Adrenal gland (tissue), 12 donors: ENCODE measurements around the gene WFDC11. TPM values are rescaled to one million over a fixed set of nuclear protein-coding genes. Genes with fewer than 3 reads are reported as not detected.
"Not testable (repeated sequence)": the region's sequence is repeated elsewhere in the genome, so short reads cannot be mapped to it uniquely, and the experiment has no call there.

Experiments
- DNase-seq, 7 donors: peaks; one replicate each; pipeline ENCODE4 v3.0.0-alpha.2; 2019 to 2020
- H3K27ac ChIP-seq, 5 donors: fragments of 200-600 bp; sonication (generic) in 4 of 5; 1 replicate in 3 of 5; 2 replicates in 2 of 5; pipeline versions ENCODE4 v1.5.1 to v1.8.0; 2016 to 2020; ENCODE audit warnings: mild to moderate bottlenecking in 1 of 5
- H3K27me3 ChIP-seq: fragments of 200-600 bp; 2 replicates; pipeline ENCODE4 v1.8.0; 2021
- H3K36me3 ChIP-seq, 2 donors: fragments of 200-600 bp; replicated peaks in 1 of 2; 1 replicate in 1 of 2; 2 replicates in 1 of 2; pipeline versions ENCODE4 v1.5.1 to v1.8.0; 2018 to 2022
- H3K4me1 ChIP-seq, 2 donors: fragments of 200-600 bp; replicated peaks in 1 of 2; 1 replicate in 1 of 2; 2 replicates in 1 of 2; pipeline versions ENCODE4 v1.5.1 to v1.8.0; 2018 to 2021
- H3K4me3 ChIP-seq, 4 donors: fragments of 200-600 bp; sonication (generic) in 3 of 4; one replicate each; pipeline ENCODE4 v1.5.1; 2016 to 2018
- H3K9me3 ChIP-seq, 3 donors: fragments of 200-600 bp; sonication (generic) in 1 of 3; replicated peaks in 1 of 3; 1 replicate in 2 of 3; 2 replicates in 1 of 3; pipeline versions ENCODE4 v1.5.1 to v1.8.0; 2016 to 2021
- CTCF ChIP-seq, 6 experiments: fragments of 450-650 bp in 4 of 6; fragments of 200-600 bp in 2 of 6; sonication (generic) in 1 of 6; IDR thresholded peaks; 1 replicate in 5 of 6; 2 replicates in 1 of 6; pipeline versions ENCODE4 v1.5.1 to v1.8.0; 2016 to 2021; ENCODE audit warnings: antibody characterized with exemption in 6 of 6, mild to moderate bottlenecking in 2 of 6, moderate library complexity in 1 of 6
- POLR2A ChIP-seq, 2 donors: fragments of 450-650 bp; IDR thresholded peaks; one replicate each; pipeline ENCODE4 v1.6.1; 2017; ENCODE audit warnings: antibody characterized with exemption in 2 of 2, mild to moderate bottlenecking in 2 of 2, moderate library complexity in 1 of 2
- WGBS, 4 donors: extraction: QIAGEN DNeasy Blood & Tissue Kit in 2 of 4; methylation state at CpG; one replicate each; pipeline versions ENCODE4 v1.1.5 to v1.1.7; 2013 to 2017; 5-methylcytosine and 5-hydroxymethylcytosine counted together
- intact Hi-C, 2 donors: fragments of 100-400 bp; cut with DNase I; formaldehyde crosslinking; loops; one replicate each; pipeline versions ENCODE4 v1.14.1 to v1.15.0; 2022 to 2023
- polyA plus RNA-seq, 3 donors: library from polyadenylated mRNA; stranded (reverse); fragments of 200-250 nt in 2 of 3; fragments of 350-450 nt in 1 of 3; fragmentation: Illumina TruSeq in 1 of 3; extraction: RNeasy Lipid Tissue Mini Kit (QIAGEN cat#74804) in 1 of 3; gene quantifications; one replicate each; pipeline ENCODE4 v1.2.3, GENCODE V29; 2013 to 2014
- total RNA-seq, 9 donors: library from RNA; depleted of rRNA in 4 of 9; stranded (reverse); fragments of >200 nt in 4 of 9; fragments of 120-200 nt in 1 of 9; fragmentation: NEBNext Ultra II Directional in 1 of 9; extraction: Animal tissue kit (Norgen Biotek cat#: 25700) in 1 of 9; gene quantifications; one replicate each; pipeline versions ENCODE4 v1.1.0 to v1.2.4, GENCODE V29; 2013 to 2023
- donor health status: healthy with polysubstance abuse.
- donor health status: Bipolar disorder and iron deficiency.
- donor health status: DM: yes; HTN: yes; CAD: no.
- donor health status: DM: no; HTN: no; CAD: no.
- donor health status: DM: no; HTN: no; CAD: no.
- donor health status: DM: yes; HTN: yes; CAD: no.

Gene WFDC11
- total and polyA plus RNA-seq, 12 donors: not detected

DNA sequence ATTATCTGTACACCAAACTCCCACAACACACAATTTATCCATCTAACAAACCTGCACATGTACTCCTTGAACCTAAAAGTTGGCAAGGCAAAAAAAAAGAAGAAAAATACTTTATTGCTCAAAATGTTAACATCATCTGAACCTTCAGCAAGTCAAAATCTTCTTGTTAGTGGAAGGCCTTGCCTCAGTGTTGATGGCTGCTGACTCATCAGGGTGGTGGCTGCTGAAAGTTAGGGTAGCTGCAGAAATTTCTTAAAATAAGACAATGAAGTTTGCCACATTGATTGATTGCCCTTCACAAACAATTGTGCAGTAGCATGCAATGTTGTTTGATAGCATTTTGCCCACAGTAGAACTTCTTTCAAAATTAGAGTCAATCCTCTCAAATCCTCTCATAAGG, 2.7 kb upstream of the WFDC11 start:
- Histone ChIP-seq H3K9me3 (no peaks in the 10 kb centered on the region), H3K27me3 (peaks cover 4% of the 10 kb centered on the region), H3K36me3 (no peaks in the 10 kb centered on the region), H3K4me1 (no peaks in the 10 kb centered on the region), H3K27ac (no peak overlapping the region), H3K4me3 (no peak overlapping the region)
- no peak for TF ChIP-seq POLR2A (IDR thresholded peaks at IDR 0.05)
- TF ChIP-seq CTCF (IDR thresholded peaks at IDR 0.05): no peak
- intact Hi-C loops: no loop called here
- no peak for DNase-seq

DNA sequence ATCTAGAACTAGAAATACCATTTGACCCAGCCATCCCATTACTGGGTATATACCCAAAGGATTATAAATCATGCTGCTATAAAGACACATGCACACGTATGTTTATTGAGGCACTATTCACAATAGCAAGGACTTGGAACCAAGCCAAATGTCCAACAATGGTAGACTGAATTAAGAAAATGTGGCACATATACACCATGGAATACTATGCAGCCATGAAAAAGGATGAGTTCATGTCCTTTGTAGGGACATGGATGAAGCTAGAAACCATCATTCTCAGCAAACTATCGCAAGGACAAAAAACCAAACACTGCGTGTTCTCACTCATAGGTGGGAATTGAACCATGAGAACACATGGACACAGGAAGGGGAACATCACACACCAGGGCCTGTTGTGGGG, 13.0 kb downstream of the WFDC11 start:
- intact Hi-C loops, H3K4me1 ChIP-seq, H3K27me3 ChIP-seq, H3K27ac ChIP-seq, H3K4me3 ChIP-seq, H3K9me3 ChIP-seq, DNase-seq, H3K36me3 ChIP-seq: not testable (repeated sequence)
- WGBS, 4 donors: 68 to 86% (median 72%) methylated on average over 3 of the region's 3 CpGs

GRCh38 chr20:45651726-45652125, 18.3 kb downstream of the WFDC11 start:
- H3K27ac ChIP-seq, DNase-seq, H3K9me3 ChIP-seq, intact Hi-C loops, H3K4me1 ChIP-seq, H3K4me3 ChIP-seq, H3K27me3 ChIP-seq, H3K36me3 ChIP-seq: not testable (repeated sequence)
- 77 to 91% (median 86%) methylated on average over 5 to 7 of the region's 7 CpGs for WGBS, 4 donors

DNA sequence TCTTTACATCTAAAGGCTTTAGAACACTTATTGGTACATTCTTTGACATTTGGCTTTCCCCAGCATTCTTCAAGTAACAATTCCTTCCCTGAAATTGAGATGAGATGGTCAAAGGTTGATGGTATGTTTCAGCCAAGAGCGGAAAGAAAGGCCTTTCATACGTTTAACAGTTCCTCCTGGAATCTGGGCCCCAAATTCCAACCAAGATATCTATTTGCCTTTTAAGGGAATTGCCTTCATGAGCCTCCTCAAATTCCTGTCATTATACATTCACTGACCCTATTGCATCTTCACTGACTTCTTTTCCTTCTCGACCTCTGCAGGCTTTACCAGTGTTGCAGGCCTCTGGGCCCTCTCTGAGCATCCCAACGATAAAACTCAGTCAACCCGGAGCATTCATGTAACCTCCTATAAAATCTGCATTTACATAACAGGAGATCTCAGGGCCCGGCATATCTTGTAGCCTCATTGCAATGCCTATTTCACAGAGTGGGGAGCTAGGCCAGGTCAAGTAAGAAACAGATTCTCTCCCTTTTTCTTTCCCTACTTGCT, 20.7 kb downstream of the WFDC11 start:
- Histone ChIP-seq H3K27ac (no peak overlapping the region), H3K27me3 (no peaks in the 10 kb centered on the region), H3K4me1 (no peaks in the 10 kb centered on the region), H3K9me3 (no peaks in the 10 kb centered on the region), H3K4me3 (no peak overlapping the region), H3K36me3 (no peaks in the 10 kb centered on the region)
- WGBS, 4 donors: 72 to 85% (median 82%) methylated on average over 6 of the region's 6 CpGs
- DNase-seq: no peak
- intact Hi-C loops: no loop called here
- TF ChIP-seq POLR2A (IDR thresholded peaks at IDR 0.05) (no peak), CTCF (IDR thresholded peaks at IDR 0.05) (no peak)

- TF ChIP-seq CTCF (IDR thresholded peaks at IDR 0.05) (no peak), POLR2A (IDR thresholded peaks at IDR 0.05) (no peak)
- intact Hi-C loops: no loop called here
- H3K9me3 ChIP-seq: no peaks in the 10 kb centered on the region
- no peaks in the 10 kb centered on the region for H3K27me3 ChIP-seq
- DNase-seq: no peak
- 72 to 88% (median 82%) methylated on average over 1 of the region's 1 CpG for WGBS, 4 donors
- H3K27ac ChIP-seq: no peak overlapping the region
- no peaks in the 10 kb centered on the region for H3K4me1 ChIP-seq
- no peaks in the 10 kb centered on the region for H3K36me3 ChIP-seq
- no peak overlapping the region for H3K4me3 ChIP-seq
Observed at GRCh38 chr20:45647441-45648050, 22.5 kb downstream of the WFDC11 start.
